ENCODE data around the gene CCDC187.

DNA sequence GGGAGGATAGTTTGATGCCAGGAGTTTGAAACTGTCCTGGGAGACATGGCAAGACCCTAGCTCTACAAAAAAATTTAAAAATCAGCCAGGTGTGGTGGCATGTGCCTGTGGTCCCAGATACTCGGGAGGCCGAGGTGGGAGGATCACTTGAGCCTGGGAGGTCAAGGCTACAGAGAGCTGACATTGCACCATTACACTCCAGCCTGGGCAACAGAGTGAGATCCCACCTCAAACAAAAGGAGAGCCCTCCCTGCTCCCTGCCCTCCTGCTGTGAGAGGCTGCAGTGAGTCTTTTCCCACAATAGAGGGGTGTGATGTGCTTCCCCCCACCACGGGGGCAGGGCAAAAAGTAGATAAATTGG is 10.1 kb upstream of the CCDC187 start:
- TF ChIP-seq RFX5 (IDR thresholded peaks at IDR 0.05; ENCODE audit: low read depth, low read length) (no peak), TGIF2 (CRISPR knock-in tag; IDR thresholded peaks at IDR 0.05) (no peak), SMC3 (IDR thresholded peaks at IDR 0.05; ENCODE audit: low read length) (no peak), ZBTB21 (CRISPR knock-in tag; IDR thresholded peaks at IDR 0.05) (no peak), HNF4G (IDR thresholded peaks at IDR 0.05; ENCODE audit: borderline replicate concordance, low read depth, low read length) (no peak), HNF4G (CRISPR knock-in tag; IDR thresholded peaks at IDR 0.05; ENCODE audit: borderline replicate concordance, low read depth) (no peak), FOSL1 (CRISPR knock-in tag; IDR thresholded peaks at IDR 0.05; ENCODE audit: borderline replicate concordance) (no peak), ZNF543 (CRISPR knock-in tag; IDR thresholded peaks at IDR 0.05) (no peak), ZNF577 (CRISPR knock-in tag; IDR thresholded peaks at IDR 0.05; ENCODE audit: borderline replicate concordance, low read depth) (no peak), TARDBP (CRISPR knock-in tag; IDR thresholded peaks at IDR 0.05) (no peak), KDM6A (CRISPR knock-in tag; IDR thresholded peaks at IDR 0.05; ENCODE audit: low read depth) (no peak)
- TF ChIP-seq, protein P1, sequence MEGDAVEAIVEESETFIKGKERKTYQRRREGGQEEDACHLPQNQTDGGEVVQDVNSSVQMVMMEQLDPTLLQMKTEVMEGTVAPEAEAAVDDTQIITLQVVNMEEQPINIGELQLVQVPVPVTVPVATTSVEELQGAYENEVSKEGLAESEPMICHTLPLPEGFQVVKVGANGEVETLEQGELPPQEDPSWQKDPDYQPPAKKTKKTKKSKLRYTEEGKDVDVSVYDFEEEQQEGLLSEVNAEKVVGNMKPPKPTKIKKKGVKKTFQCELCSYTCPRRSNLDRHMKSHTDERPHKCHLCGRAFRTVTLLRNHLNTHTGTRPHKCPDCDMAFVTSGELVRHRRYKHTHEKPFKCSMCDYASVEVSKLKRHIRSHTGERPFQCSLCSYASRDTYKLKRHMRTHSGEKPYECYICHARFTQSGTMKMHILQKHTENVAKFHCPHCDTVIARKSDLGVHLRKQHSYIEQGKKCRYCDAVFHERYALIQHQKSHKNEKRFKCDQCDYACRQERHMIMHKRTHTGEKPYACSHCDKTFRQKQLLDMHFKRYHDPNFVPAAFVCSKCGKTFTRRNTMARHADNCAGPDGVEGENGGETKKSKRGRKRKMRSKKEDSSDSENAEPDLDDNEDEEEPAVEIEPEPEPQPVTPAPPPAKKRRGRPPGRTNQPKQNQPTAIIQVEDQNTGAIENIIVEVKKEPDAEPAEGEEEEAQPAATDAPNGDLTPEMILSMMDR (CRISPR knock-in tag; IDR thresholded peaks at IDR 0.05), result no peak
- TF ChIP-seq, protein P2, sequence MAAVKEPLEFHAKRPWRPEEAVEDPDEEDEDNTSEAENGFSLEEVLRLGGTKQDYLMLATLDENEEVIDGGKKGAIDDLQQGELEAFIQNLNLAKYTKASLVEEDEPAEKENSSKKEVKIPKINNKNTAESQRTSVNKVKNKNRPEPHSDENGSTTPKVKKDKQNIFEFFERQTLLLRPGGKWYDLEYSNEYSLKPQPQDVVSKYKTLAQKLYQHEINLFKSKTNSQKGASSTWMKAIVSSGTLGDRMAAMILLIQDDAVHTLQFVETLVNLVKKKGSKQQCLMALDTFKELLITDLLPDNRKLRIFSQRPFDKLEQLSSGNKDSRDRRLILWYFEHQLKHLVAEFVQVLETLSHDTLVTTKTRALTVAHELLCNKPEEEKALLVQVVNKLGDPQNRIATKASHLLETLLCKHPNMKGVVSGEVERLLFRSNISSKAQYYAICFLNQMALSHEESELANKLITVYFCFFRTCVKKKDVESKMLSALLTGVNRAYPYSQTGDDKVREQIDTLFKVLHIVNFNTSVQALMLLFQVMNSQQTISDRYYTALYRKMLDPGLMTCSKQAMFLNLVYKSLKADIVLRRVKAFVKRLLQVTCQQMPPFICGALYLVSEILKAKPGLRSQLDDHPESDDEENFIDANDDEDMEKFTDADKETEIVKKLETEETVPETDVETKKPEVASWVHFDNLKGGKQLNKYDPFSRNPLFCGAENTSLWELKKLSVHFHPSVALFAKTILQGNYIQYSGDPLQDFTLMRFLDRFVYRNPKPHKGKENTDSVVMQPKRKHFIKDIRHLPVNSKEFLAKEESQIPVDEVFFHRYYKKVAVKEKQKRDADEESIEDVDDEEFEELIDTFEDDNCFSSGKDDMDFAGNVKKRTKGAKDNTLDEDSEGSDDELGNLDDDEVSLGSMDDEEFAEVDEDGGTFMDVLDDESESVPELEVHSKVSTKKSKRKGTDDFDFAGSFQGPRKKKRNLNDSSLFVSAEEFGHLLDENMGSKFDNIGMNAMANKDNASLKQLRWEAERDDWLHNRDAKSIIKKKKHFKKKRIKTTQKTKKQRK (IDR thresholded peaks at IDR 0.05; ENCODE audit: low read length), result no peak
- TF ChIP-seq, protein P3, sequence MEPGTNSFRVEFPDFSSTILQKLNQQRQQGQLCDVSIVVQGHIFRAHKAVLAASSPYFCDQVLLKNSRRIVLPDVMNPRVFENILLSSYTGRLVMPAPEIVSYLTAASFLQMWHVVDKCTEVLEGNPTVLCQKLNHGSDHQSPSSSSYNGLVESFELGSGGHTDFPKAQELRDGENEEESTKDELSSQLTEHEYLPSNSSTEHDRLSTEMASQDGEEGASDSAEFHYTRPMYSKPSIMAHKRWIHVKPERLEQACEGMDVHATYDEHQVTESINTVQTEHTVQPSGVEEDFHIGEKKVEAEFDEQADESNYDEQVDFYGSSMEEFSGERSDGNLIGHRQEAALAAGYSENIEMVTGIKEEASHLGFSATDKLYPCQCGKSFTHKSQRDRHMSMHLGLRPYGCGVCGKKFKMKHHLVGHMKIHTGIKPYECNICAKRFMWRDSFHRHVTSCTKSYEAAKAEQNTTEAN (CRISPR knock-in tag; conservative IDR thresholded peaks at IDR 0.05), result no peak
- TF ChIP-seq, protein P4, sequence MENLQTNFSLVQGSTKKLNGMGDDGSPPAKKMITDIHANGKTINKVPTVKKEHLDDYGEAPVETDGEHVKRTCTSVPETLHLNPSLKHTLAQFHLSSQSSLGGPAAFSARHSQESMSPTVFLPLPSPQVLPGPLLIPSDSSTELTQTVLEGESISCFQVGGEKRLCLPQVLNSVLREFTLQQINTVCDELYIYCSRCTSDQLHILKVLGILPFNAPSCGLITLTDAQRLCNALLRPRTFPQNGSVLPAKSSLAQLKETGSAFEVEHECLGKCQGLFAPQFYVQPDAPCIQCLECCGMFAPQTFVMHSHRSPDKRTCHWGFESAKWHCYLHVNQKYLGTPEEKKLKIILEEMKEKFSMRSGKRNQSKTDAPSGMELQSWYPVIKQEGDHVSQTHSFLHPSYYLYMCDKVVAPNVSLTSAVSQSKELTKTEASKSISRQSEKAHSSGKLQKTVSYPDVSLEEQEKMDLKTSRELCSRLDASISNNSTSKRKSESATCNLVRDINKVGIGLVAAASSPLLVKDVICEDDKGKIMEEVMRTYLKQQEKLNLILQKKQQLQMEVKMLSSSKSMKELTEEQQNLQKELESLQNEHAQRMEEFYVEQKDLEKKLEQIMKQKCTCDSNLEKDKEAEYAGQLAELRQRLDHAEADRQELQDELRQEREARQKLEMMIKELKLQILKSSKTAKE (CRISPR knock-in tag; IDR thresholded peaks at IDR 0.05; ENCODE audit: borderline replicate concordance), result no peak
